ENCODE results near the gene CDH3.

Gene CDH3

GRCh38 chr16:68737730-68738629, 92.9 kb downstream of the CDH3 start:
- no peak for DNase-seq (ENCODE audit: low read depth in 2 of 2)

GRCh38 chr16:68739964-68740627, 95.0 kb downstream of the CDH3 start:
- no peak for DNase-seq (ENCODE audit: low read depth in 2 of 2)

GRCh38 chr16:68740628-68741346, 95.7 kb downstream of the CDH3 start:
- DNase-seq (ENCODE audit: low read depth in 2 of 2), result no peak

- no peak for DNase-seq (ENCODE audit: low read depth in 2 of 2)
Measured at GRCh38 chr16:68743664-68744063, 98.6 kb downstream of the CDH3 start.

- no peak for DNase-seq (ENCODE audit: low read depth in 2 of 2)
Measured at GRCh38 chr16:68744744-68745280, 99.7 kb downstream of the CDH3 start.

GRCh38 chr16:68746951-68747350, 101.8 kb downstream of the CDH3 start:
- DNase-seq (ENCODE audit: low read depth in 2 of 2), result no peak

- no peak for DNase-seq (ENCODE audit: low read depth in 2 of 2)
Measured at GRCh38 chr16:68749432-68749831, 104.3 kb downstream of the CDH3 start.

Measured in stimulated activated CD8-positive, alpha-beta memory T cell treated with anti-CD3 and anti-CD28 coated beads, Interleukin-7, amount 100 ng/mL, for 1 hour (primary cell).